Neural progenitor cell (in vitro differentiated cells): Measurements from ENCODE around the gene CACNA1D.
"Not testable (repeated sequence)": the region's sequence is repeated elsewhere in the genome, so short reads cannot be mapped to it uniquely, and the experiment has no call there.

Experiments
- CTCF ChIP-seq: fragments of 200-600 bp; sonication (generic); IDR thresholded peaks from 2 replicates; pipeline ENCODE4 v1.5.1; 2017; ENCODE audit warnings: antibody characterized with exemption, mild to moderate bottlenecking
- EZH2 ChIP-seq: fragments of 200-600 bp; sonication (generic); IDR thresholded peaks from 2 replicates; pipeline ENCODE4 v1.6.1; 2017; ENCODE audit warnings: antibody characterized with exemption, mild to moderate bottlenecking, moderate library complexity

DNA sequence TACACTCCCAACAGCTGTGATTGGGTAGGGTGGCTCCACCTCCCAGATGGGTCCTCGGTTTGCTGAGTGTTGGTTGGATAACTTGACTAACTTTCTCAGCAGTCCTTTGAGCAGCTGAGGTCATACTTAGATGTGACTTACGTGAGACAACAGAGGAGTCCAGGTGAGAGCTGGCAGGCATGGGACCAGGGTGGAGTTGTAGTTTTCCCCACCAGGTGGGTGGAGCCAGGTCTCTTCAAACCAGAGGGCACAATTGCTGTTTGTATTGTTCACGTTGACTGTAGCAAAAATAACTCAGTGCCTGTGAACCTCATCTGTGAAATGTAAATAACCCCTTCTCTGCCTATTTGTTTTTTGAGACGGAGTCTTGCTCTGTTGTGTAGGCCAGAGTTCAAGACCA, 144.4 kb downstream of the CACNA1D start:
- not testable (repeated sequence) for TF ChIP-seq CTCF, EZH2
